GM21717 (cell line): Measurements from ENCODE around the gene ACOX1.
"Not testable (repeated sequence)": the region's sequence is repeated elsewhere in the genome, so short reads cannot be mapped to it uniquely, and the experiment has no call there.

ENCODE experiments used
- ATAC-seq: cut with Tn5 transposase; IDR thresholded peaks from one replicate; pipeline ENCODE4 v1.9.1; 2021; ENCODE audit warnings: mild to moderate bottlenecking, moderate library complexity; ENCODE audit not compliant: unreplicated experiment

ACOX1 gene

DNA sequence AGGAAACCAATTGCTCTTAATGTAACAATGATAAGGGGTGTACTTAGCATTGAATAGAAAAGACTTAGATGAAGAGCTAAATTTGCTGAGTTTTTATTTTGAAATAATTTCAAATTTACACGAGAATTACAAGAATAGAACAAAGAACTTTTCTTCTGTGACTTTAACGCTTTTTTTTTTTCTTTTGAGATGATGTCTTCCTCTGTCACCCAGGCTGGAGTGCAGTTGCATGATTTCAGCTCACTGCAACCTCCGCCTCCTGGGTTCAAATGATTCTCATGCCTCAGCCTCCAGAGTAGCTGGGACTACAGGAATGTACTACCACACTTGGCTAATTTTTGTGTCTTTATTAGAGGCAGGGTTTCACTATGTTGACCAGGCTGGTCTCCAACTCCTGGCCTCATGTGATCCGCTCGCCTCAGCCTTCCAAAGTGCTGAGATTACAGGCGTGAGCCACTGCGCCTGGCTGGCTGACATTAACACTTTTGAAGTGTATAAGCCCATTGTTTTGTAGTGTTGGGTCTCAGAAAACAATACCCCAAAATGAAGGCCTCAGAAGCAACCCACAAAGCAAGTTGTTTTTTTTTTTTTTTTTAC is 2.2 kb upstream of the ACOX1 start:
- no peak for ATAC-seq

DNA sequence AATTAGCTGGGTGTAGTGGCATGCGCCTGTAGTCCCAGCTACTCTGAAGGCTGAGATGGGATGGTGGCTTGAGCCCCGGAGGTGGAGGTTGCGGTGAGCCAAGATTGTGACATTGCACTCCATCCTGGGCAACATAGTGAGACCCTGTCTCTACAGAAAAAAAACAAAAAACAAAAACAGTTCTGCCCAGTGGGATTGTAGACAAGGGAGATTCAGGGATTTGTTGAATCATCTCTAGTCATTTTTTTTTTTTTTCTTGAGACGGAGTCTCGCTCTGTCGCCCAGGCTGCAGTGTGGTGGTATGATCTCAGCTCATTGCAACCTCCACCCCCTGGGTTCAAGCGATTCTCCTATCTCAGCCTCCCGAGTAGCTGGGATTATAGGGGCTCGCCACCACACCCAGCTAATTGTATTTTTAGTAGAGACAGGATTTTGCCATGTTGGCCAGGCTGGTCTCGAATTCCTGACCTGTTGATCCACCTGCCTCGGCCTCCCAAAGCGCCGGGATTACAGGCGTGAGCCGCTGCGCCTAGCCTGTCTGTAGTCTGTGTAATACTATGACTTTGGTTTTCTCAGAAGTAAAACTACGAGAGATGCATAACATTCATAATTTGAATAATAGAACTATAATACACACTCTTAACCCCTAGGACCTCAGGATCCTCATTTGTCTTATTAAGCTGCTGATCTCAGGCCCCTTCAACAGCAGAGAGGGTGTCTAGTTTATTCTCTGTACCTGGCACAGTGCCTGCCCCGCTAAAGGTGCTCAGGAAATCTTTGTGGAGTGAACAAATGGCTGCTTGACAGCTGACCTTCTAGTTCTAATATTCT is 1.4 kb upstream of the ACOX1 start:
- no peak for ATAC-seq

DNA sequence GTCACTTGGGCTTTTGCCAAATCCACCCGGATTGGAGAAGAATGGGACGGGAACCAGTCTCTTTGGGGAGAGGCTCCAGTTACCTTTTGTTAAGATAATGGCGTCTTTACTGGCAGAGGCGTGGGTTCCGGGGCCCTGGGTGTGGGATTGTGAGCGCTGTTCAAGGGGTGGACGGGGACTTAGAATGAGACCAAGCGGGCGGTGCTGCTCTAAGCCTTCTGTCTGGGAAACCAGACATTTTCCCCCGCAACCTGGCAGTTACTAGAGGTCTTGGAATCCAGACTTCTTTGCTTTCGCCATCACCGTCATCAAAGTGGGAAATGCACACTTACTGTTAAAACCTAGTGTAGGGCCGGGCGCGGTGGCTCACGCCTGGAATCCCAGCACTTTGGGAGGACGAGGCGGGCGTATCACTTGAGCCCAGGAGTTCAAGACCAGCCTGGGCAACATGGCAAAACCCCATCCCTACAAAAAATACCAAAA is 780 bp upstream of the ACOX1 start:
- no peak for ATAC-seq

DNA sequence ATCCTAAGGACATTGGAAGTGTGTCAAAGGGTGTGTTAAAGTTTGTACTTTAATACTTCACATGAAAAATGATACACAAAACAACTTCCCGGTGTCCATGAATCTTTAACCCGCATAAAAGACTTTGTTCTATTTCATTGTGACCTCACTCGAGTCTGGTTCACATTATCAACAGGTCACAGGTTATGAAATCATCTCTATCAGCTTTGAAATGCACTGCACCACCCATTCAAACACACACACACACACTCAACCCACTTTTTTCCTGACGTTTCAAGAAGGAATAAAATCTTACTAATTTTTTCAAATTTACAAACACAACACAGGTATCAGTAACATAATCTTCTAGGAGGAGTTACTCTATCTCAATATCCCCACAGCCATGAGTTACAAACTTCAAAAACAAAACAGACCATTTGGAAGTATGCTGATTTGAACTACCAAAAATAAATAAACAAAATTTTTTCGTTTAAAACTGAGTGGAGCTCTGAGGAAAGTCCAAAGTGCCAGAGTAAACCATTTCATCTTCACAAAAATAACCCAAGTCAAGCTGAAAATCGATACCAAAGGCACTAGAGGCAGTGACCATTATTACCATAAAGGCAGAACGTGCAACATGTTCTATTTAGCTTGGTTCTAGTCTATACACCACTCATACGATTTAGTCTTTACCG is 2.7 kb downstream of the ACOX1 start:
- ATAC-seq, result no peak

DNA sequence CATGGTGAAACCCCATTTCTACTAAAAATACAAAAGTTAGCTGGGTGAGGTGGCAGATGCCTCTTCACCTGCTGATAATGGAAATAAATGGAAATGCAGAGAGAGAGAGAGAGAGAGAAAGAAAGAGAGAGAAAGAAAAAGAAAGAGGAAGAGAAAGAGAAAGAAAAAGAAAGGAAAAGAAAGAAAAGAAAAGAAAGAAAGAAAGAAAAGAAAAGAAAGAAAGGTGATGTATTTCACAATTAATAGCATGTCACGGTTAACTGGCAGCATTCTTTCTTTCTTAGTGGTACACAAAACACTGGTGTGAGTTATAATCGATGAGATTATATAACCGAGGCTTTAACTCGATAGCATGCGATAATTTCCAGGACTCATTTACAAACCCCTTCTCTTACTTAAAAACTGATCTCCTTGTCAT is 3.2 kb downstream of the ACOX1 start:
- ATAC-seq, result no peak

DNA sequence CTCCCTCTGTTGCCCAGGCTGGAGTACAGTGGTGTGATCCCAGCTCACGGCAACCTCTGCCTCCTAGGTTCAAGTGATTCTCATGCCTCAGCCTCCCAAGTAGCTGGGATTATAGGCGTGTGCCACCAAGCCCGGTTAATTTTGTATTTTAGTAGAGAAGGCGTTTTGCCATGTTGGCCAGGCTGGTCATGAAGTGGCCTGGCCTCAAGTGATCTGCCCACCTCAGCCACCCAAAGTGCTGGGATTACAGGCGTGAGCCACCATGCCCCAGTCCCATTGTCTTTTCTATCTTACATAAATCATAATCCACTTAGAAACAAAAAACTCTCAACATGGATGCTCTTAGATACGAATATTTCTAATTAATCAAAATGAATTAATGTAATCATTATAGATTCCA is 3.8 kb downstream of the ACOX1 start:
- ATAC-seq, result not testable (repeated sequence)

DNA sequence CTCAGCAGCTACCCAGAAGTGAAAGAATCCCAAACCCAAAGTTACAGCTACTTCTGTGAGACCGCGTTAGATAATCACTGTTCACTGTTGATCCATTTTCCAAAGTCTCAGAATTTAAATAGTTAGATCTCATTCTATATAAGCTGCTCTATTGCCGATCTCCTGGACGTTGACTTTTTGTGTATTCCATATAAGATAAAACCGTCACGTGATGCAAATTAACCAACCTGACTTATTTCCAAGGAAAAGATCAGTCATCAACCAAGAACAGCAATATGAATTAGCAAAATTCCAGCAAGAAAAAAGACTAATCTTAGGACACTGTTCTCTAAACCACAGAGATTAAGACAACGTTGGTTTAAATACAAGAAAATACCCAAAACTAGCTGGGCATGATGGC is 8.3 kb downstream of the ACOX1 start:
- ATAC-seq, result no peak

DNA sequence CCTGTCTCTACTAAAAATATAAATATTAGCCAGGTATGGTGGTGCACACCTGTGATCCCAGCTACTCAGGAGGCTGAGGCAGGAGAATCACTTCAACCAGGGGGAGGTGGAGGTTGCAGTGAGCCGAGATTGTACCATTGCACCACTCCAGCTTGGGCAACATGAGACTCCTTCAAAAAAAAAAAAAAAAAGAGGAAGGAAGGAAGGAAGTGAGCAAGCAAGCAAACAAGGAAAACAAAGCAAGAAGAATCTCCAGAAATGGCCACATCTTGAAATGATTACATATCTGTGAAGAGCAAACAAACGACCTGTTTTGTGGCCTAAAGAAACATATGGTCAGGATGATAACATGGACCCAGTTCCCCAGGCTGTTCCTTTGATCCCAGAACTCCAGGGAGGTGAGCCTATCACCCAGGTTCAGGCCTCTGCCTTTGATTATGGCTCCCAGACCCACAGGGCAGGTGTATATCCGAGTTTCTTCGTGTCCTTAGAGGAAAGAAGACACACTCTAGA is 8.9 kb downstream of the ACOX1 start:
- ATAC-seq, result no peak

DNA sequence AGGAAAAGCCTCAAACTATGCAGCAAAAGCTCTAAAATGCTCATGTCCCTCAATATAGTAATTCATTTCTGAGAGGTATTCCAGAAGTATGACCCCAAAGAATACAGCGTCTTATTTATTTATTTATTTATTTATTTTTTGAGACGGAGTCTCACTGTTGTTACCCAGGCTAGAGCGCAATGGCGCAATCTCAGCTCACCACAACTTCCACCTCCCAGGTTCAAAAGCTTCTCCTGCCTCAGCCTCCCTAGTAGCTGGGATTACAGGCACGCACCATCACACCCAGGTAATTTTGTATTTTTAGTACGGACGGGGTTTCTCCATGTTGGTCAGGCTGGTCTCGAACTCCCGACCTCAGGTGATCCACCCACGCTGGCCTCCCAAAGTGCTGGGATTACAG is 9.9 kb downstream of the ACOX1 start:
- not testable (repeated sequence) for ATAC-seq

DNA sequence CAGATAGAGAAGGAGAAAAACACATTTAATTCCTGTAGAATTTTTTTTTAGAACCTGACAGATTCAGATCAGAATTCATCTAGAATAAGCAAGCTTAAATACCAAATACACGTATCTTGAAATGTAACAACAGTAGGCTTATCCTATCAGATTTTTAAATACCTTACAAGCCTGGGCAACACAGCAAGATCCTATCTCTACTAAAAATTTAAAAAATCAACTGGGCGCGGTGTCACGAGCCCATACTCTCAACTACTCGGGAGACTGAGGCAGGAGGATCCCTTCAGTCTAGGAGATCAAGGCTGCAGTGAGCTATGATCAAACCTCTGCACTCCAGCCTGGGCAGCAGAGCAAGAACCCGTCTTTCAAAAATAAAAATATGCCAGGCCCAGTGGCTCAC is 13.5 kb downstream of the ACOX1 start:
- ATAC-seq, result no peak

DNA sequence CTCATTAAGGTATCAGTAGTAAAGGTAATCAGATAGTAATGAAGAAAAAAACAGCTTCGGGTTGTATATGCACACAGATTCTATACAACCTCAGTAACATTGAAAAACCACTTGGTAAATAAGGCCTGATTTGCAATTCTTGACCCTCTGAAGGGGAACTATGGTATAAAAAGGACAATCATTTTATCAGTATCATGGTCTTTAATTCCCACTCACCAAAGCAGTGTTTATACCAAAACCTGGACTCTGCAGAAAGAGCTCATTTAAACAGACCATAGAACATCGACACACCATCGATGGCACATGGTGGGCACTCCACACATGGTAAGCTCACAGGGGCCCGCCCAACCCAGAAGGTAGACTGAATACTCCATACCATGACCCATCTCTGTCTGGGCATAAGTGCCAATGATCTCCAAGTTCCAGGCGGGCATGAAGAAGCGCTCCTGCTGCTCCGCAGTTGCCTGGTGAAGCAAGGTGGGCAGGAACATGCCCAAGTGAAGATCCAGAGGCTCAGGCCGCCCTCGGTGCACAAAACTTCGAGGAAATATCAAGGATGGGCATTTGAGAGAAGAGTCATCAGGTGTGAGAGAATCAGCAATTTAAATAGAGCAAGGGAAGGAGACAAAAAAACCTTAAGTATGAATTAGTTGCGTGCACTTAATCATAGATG is 19.0 kb downstream of the ACOX1 start:
- ATAC-seq, result no peak

DNA sequence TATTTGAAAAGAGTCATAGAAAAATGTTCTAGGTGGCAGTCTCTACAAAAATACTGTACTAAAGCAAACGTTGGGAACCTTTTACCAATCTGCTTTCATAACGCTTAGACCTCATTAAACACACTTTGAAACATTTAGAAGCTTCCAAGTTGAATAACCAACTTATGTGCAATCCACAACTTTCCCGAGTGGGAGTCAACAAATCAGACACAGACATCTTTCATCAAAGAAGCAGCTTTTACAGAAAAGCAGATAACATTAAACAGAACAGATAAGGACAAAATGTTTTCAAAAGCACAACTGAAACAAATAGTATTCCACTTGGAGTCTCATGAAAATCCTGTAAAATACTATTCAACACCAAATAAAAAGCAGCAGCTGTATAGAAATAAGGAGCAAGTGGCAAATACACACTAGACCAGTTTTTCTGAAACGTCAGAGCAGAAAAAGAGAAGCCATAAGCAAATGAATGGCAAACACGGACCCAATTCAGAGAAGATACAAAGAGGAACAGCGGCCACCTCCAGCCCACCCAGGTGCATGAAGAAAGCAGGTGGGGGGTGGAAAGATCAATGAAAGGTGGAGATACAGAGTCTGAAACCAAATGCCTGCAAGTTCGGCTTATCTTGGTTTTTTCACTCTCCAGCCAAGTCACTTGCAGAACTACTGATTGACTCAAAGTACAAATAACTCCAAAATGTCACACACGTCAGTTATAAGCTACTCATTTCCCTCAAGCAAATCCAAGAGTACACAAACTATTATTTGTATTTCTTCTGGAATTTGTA is 19.7 kb downstream of the ACOX1 start:
- no peak for ATAC-seq

DNA sequence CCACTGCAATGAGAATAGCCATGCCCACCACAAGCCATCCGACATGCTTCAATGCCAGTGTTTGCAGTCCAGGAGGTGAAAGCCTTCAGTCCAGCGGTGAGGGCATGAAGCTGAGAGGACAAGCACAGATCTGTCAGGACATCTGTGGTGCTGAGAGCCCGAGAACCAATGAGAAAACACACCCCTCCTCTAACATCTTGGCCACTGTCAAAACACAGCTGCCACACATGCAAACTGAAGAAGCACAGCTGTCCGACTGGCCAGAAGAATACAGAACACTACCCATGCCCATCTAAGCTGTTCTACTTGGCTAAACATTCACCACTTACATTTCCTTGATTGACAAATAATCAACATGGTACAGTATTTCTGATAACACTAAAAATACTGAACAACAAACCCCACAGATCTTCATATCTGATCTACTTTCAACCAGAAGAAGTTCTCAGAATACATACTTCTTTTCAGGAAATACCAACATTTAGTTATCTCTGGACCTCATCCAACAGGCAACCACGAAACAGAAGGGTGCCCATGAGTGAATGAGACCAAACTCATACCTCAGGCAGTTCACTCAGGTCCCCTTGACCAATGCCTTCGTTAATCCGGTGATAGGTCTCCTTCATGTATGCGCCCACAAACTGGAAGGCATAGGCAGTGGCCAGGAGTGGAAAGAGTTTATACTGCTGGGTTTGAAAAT is 28.0 kb downstream of the ACOX1 start:
- no peak for ATAC-seq

DNA sequence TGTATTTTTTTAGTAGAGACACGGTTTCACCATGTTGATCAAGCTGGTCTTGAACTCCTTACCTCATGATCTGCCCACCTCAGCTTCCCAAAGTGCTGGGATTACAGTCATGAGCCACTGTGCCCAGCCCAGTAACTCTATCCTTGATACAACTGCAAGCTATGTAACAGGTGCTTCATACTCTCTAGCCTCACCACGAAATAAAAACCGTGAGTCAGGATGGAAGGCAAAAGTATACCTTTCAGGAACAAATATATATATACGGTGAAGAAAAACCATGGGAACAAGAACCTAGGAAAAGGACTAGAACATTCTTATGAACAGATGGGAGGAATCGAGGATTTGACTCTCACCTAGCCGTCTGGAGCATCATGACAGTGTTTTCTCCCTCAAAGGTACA is 28.5 kb downstream of the ACOX1 start:
- no peak for ATAC-seq

DNA sequence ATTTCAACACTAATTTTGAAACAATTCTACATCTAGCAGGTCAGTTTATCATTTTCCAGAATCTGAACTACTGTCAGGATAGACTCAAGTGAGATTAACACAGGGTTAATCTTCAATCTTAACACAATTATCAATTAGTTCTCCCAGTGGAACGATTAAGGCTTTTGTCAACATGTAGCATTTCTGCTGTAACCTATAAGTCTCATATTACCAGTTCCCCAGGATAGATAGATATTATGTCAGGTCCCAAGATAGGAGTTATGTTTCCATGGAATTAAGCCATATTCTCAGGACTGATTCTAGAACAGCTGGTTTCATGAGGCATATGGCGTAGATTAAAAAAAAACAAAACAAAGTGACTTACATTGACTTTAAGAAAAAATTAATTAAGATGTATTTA is 33.8 kb downstream of the ACOX1 start:
- no peak for ATAC-seq

DNA sequence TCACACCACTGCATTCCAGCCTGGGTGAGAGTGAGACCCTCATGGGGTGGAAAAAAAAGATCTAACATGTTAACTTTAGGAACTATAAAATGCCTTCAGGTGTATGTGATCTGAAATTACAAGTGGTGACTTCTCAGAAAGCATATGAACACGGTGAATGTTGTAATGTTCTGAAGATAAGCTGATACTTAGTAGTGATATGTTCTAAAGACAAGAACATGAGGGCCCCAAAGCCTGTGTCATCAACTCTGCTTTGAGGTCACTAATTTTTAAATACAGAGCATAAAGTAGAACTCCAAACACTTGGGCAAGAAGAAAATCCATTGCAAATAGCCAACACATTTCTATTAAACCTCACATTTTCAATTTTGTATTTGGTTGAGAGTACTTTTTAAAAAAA is 35.5 kb downstream of the ACOX1 start:
- ATAC-seq, result no peak

DNA sequence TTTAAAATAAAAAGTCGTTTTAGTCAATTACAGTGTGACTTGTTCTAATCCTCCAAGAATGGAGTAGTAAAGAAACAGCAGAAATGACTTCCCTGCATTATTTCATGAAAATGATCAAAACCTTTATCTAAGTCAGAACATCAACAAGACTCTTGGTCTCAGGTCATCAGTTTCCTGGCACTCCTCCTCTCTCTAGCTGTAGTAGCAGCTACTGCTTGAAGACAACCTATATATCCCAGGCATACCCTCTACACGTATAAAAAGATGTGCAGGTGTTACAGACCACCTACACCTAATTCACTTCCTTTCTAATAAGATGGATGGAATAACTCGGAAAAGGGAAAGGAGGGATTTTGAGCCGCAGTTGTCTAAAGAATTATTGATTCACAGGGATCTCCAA is 36.5 kb downstream of the ACOX1 start:
- ATAC-seq, result no peak

DNA sequence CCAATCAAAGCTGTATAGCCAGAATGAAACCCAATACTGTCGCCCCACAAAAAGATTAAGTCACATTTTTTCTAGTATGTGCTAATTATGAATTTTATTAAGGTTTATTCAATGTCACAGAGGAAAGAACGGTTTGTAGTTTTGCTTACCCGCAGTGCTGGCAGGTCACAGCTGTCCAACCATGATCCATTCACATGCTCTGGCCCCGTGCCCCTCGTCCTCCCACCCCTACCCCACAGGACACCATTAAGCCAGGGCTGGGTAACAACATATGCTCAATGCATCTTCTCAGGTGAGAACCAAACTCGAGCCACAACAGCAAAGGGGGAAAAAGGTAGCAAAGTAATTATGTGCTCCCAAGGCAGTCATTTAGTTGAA is 37.5 kb downstream of the ACOX1 start:
- no peak for ATAC-seq

DNA sequence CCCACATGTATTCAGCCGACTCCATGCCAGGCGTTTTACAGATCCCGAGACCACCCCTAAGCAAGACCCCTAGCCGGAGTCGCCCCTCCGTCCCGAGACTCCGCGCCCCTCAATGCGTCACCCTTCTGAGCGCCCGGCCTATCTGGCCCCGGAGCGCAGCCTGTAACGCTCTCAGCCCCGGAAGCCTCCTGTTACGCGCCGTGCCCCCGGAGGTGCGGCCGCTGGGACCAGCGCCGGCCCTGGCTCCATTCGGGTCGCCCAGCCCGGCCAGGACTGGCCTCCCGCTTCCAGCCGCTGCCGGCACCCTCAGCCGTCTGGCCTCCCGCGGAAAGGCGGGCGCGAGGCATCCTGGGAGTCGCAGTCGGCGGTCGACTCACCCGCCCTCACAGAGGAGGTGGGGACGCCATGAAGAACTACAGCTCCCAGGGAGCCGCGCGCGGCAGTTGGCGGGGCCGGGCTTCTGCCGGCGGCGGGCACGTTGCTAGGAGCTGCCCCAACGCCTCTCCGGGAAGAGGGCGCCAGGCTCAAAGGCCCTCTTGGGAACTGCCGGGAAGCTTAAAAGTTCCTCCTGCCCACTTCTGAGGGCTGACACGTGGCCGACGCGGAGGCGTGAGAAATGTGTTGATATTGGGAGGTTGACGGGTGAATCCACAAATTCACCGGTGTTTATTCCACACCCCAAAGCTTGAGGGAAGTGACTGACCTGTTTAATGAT is 38.1 kb downstream of the ACOX1 start, which contains the start of gene FBF1:
TSS of gene FBF1 (minus strand) at position 316 of the 715 bp plus-strand sequence. CDS start 2,893 bp downstream, outside the sequence.
- peak; percentile 84 for ATAC-seq
